GM13976 (cell line): ENCODE results near the gene EDEM1.

Experiments
- DNase-seq: peaks from one replicate; pipeline ENCODE4 v3.0.0; 2012; ENCODE audit warnings: low spot score
- CTCF ChIP-seq: IDR thresholded peaks from 2 replicates; pipeline ENCODE4 v1.5.1; 2012; ENCODE audit warnings: borderline replicate concordance, mild to moderate bottlenecking; ENCODE audit not compliant: insufficient read depth; ENCODE audit errors: extremely low read depth, missing control alignments, control extremely low read depth
- in situ Hi-C: fragments of 300-500 bp; cut with MboI; formaldehyde crosslinking; loops from one replicate; pipeline ENCODE4 v1.12.0; 2022; ENCODE audit warnings: low sequenced_read_pairs, mixed read lengths, inconsistent platforms; ENCODE audit not compliant: unreplicated experiment

Gene EDEM1

GRCh38 chr3:5260992-5261501 is 73.5 kb downstream of the EDEM1 start:
- DNase-seq, result no peak
- in situ Hi-C loops, result no loop called here
- no peak for TF ChIP-seq CTCF

DNA sequence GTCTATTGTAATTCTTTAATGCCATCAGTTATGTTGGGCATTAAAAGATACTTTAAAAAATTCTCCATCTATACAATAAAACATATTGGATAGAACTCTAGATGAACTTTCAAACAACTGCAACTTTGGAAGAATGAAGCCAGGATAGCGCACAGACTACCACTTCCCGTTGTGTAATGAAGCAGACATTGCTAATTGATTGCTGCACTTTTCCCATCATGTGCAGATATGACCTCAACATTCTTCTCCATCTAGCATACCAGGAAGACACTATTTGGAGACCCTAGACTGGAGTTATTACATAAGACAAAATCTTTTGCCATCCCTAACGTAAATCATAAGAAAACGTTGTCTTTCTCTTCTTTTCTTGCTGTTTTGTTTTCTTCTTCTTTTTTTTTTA is 75.0 kb downstream of the EDEM1 start:
- DNase-seq, result no peak
- TF ChIP-seq CTCF, result no peak
- in situ Hi-C loops, result no loop called here

GRCh38 chr3:5264093-5264600 is 76.6 kb downstream of the EDEM1 start:
- DNase-seq, result no peak
- no peak for TF ChIP-seq CTCF
- in situ Hi-C loops, result no loop called here

GRCh38 chr3:5264896-5265770 is 77.6 kb downstream of the EDEM1 start:
- in situ Hi-C loops, result no loop called here
- no peak for TF ChIP-seq CTCF
- DNase-seq, result no peak

DNA sequence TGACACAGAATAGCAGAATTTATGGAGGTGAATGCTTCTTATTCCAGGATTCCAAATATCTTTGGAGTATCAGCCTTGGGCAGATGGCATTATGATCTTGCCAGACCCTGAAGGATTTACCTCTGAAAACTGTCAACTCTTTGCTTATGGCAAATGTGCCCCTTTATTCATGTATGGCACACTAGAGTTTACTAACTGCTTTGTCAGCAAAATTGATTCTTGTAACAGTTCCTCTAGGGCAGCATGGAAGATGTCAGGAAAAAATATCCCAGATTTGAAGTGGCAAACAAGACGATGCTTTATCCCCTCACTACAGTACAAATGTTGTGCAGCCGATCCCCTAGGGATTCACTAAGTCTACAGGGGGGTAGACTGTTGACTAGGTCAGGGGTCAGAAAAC is 79.7 kb downstream of the EDEM1 start:
- in situ Hi-C loops, result no loop called here
- TF ChIP-seq CTCF, result no peak

GRCh38 chr3:5267889-5268288 is 80.4 kb downstream of the EDEM1 start:
- no peak for TF ChIP-seq CTCF
- in situ Hi-C loops, result no loop called here
- no peak for DNase-seq

More for the DNA sequence above, 79.7 kb downstream of the EDEM1 start:
- no peak for DNase-seq
